PC-3 (cell line): ENCODE measurements around the gene ATP1B1. TPM values are rescaled to one million over a fixed set of nuclear protein-coding genes. Genes with fewer than 3 reads are reported as not detected.

Experiments
- ATAC-seq: fragments of 200-7000 bp; cut with Tn5 transposase; 2 replicates; pipeline ENCODE4 v1.9.1; 2020; ENCODE audit warnings: mild to moderate bottlenecking, moderate library complexity
- BruUV-seq: library from RNA; stranded (reverse); fragments of 400-500 nt; replicated peaks from 2 replicates; lab custom pipeline; 2021; lab: Mats Ljungman, UMichigan
- CTCF ChIA-PET: fragments of 300-600 bp; sonication (Branson Sonifier 250); formaldehyde crosslinking; loops from one replicate; lab custom pipeline; 2022; ENCODE audit warnings: antibody characterized with exemption; lab: Charles Lee
- POLR2A ChIA-PET: fragments of 300-600 bp; sonication (Branson Sonifier 250); formaldehyde crosslinking; loops from one replicate; lab custom pipeline; 2022; ENCODE audit warnings: antibody characterized with exemption; ENCODE audit not compliant: unreplicated experiment; lab: Charles Lee
- DNase-seq: peaks from one replicate; pipeline ENCODE4 v3.0.0-alpha.2; 2015
- H2AFZ ChIP-seq: fragments of 300-600 bp; sonication (generic); 2 replicates; pipeline ENCODE4 v1.6.0; 2016; ENCODE audit warnings: antibody characterized with exemption, low read length
- H3F3A ChIP-seq: fragments of 300-600 bp; sonication (generic); one replicate; pipeline ENCODE4 v1.6.0; 2017; ENCODE audit warnings: antibody characterized with exemption, low read length, control low read depth, mild to moderate bottlenecking; ENCODE audit not compliant: unreplicated experiment
- H3K27ac ChIP-seq: fragments of 300-600 bp; sonication (generic); 2 replicates; pipeline ENCODE4 v1.5.1; 2016; ENCODE audit warnings: mild to moderate bottlenecking, low read length
- H3K27me3 ChIP-seq: fragments of 300-600 bp; sonication (generic); 2 replicates; pipeline ENCODE4 v1.6.1; 2016; ENCODE audit warnings: low read length, mixed read lengths
- H3K36me3 ChIP-seq: fragments of 300-600 bp; sonication (generic); 2 replicates; pipeline ENCODE4 v1.6.1; 2016; ENCODE audit warnings: low read depth, mixed run types, low read length, mixed read lengths
- H3K4me1 ChIP-seq: fragments of 300-600 bp; sonication (generic); 2 replicates; pipeline ENCODE4 v1.5.1; 2016; ENCODE audit warnings: low read length; ENCODE audit not compliant: insufficient read depth
- H3K4me2 ChIP-seq: fragments of 300-600 bp; sonication (generic); 2 replicates; pipeline ENCODE4 v1.6.0; 2016; ENCODE audit warnings: low read length
- H3K4me3 ChIP-seq: fragments of 300-600 bp; sonication (generic); 2 replicates; pipeline ENCODE4 v1.5.1; 2016; ENCODE audit warnings: mild to moderate bottlenecking, low read length, mixed read lengths
- H3K79me2 ChIP-seq: fragments of 300-600 bp; sonication (generic); 2 replicates; pipeline ENCODE4 v1.6.1; 2017; ENCODE audit warnings: low read length, mixed read lengths
- H3K9ac ChIP-seq: fragments of 300-600 bp; sonication (generic); 2 replicates; pipeline ENCODE4 v1.6.0; 2016; ENCODE audit warnings: mild to moderate bottlenecking, low read length
- H3K9me2 ChIP-seq: fragments of 300-600 bp; sonication (generic); replicated peaks from 2 replicates; pipeline ENCODE4 v1.6.1; 2016; ENCODE audit warnings: mixed run types, low read length, mixed read lengths
- H3K9me3 ChIP-seq: fragments of 300-600 bp; sonication (generic); 2 replicates; pipeline ENCODE4 v1.6.1; 2016; ENCODE audit warnings: low read length, mixed read lengths
- H4K20me1 ChIP-seq: fragments of 300-600 bp; sonication (generic); 2 replicates; pipeline ENCODE4 v1.6.1; 2016; ENCODE audit warnings: low read length, mixed read lengths
- EZH2 ChIP-seq: fragments of 300-600 bp; sonication (generic); IDR thresholded peaks from one replicate; pipeline ENCODE4 v1.6.1; 2017; ENCODE audit warnings: antibody characterized with exemption, mild to moderate bottlenecking, low read length; ENCODE audit not compliant: unreplicated experiment
- EZH2phosphoT487 ChIP-seq: fragments of 300-600 bp; sonication (generic); IDR thresholded peaks from 2 replicates; pipeline ENCODE4 v1.6.1; 2018; ENCODE audit warnings: mild to moderate bottlenecking, antibody characterized with exemption, low read length, borderline replicate concordance
- intact Hi-C: fragments of 100-400 bp; cut with micrococcal nuclease; formaldehyde crosslinking; loops from 2 replicates; pipeline ENCODE4 v1.9.0; 2023
- total RNA-seq: library from RNA; depleted of rRNA; stranded (reverse); fragments of >200 nt; gene quantifications from 2 replicates; pipeline ENCODE4 v1.2.3, GENCODE V29; 2014
- TF ChIP-seq, protein P1 (sequence below): fragments of 300-600 bp; sonication (generic); conservative IDR thresholded peaks from 2 replicates; pipeline ENCODE4 v1.5.1; 2017; ENCODE audit warnings: antibody characterized with exemption, low read depth, mild to moderate bottlenecking, low read length

The ATP1B1 gene
- total RNA-seq, 1 experiment from 2014 or later, result 68.7 TPM

DNA sequence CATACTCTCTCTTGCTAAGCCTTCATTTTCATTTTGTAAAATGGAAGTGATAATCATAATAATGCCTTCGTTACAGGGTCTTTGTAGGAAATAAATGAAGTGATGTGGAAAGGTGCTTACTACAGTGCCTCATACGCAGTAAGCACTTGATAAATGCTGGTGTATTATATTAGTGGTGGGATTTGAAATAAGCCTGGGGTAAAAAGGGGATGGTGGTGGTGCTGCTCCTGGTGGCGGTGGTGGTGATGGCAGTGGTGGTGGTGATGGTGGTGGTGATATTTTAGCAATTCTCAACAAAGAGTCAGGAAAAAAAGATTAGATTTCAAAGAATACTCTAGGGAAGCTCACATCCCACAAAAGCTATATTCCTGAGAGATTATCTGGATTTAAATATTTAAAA, 35.5 kb upstream of the ATP1B1 start:
- Histone ChIP-seq H3K4me3 (no peak overlapping the region), H3K36me3 (no peaks in the 10 kb centered on the region), H3K9me3 (no peaks in the 10 kb centered on the region; the same call in 1 of the 2 replicates), H3K4me2 (no peak overlapping the region), H4K20me1 (no peaks in the 10 kb centered on the region), H3K27ac (no peak overlapping the region), H3K9me2 (no peaks in the 10 kb centered on the region), H3K27me3 (no peaks in the 10 kb centered on the region), H2AFZ (no peak overlapping the region), H3K79me2 (no peaks in the 10 kb centered on the region), H3F3A (no peaks in the 10 kb centered on the region), H3K9ac (no peak overlapping the region), H3K4me1 (no peaks in the 10 kb centered on the region)
- ChIA-PET CTCF (no interaction called here), POLR2A (interaction anchor here (0.6 kb wide), 1 partner anchor 209 kb away, joined by 3 read pairs; no protein-coding TSS in a partner anchor)
- intact Hi-C loops, result no loop called here
- TF ChIP-seq EZH2 (no peak), EZH2phosphoT487 (no peak)
- TF ChIP-seq, protein P1, sequence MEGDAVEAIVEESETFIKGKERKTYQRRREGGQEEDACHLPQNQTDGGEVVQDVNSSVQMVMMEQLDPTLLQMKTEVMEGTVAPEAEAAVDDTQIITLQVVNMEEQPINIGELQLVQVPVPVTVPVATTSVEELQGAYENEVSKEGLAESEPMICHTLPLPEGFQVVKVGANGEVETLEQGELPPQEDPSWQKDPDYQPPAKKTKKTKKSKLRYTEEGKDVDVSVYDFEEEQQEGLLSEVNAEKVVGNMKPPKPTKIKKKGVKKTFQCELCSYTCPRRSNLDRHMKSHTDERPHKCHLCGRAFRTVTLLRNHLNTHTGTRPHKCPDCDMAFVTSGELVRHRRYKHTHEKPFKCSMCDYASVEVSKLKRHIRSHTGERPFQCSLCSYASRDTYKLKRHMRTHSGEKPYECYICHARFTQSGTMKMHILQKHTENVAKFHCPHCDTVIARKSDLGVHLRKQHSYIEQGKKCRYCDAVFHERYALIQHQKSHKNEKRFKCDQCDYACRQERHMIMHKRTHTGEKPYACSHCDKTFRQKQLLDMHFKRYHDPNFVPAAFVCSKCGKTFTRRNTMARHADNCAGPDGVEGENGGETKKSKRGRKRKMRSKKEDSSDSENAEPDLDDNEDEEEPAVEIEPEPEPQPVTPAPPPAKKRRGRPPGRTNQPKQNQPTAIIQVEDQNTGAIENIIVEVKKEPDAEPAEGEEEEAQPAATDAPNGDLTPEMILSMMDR, result no peak; the same call in 1 of the 2 replicates
- ATAC-seq (no peak), DNase-seq (no peak)
- no TSS peak for BruUV-seq

DNA sequence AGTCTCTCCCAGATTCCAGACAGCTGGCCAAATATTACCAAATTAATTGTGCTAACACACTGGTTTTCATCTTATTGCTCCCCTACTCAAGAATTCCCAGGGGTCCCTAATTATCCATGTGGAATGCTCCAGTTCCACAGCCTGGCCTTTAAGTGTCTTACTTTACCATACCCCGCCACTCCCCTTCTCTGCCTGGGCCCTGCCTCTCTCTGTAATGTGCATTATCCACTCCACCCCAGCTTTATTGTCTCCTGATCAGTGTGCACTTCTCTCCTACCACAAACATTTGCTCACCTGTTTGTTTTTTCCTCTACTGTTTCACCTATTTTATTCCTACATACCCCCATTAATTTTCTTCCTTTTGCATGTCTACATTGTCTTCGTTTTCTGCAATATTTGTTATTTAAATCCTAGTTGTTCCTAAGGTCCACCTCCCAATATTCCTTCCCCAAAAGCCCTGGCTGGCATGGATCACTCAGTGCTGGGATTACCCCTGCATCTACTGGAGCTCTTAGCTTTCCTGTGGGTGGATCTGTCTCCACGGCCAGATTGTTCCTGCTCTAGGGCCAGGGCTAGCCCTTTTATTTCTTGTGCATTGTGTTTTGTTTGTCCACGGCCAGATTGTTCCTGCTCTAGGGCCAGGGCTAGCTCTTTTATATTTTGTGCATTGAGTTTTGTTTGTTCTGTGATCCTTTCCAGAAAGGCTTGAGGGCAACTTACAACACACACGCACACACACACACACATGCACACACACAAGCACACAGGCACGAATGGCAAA, 33.4 kb upstream of the ATP1B1 start:
- no peaks in the 10 kb centered on the region for H3K4me1 ChIP-seq
- ChIA-PET CTCF (no interaction called here), POLR2A (no interaction called here)
- H3K9me2 ChIP-seq, result no peaks in the 10 kb centered on the region
- H3K79me2 ChIP-seq, result no peaks in the 10 kb centered on the region
- no peak overlapping the region for H3K4me2 ChIP-seq
- H3K9me3 ChIP-seq, result no peaks in the 10 kb centered on the region
- TF ChIP-seq EZH2phosphoT487, result no peak
- TF ChIP-seq EZH2, result no peak
- TF ChIP-seq, protein P1, result no peak
- no peak overlapping the region for H3K9ac ChIP-seq
- H4K20me1 ChIP-seq, result no peaks in the 10 kb centered on the region
- H3K27ac ChIP-seq, result no peak overlapping the region
- no peak overlapping the region for H3K4me3 ChIP-seq
- H2AFZ ChIP-seq, result 0 out of 2 replicates have a peak overlapping the region, but pooled peaks have one; percentile 9
- no peaks in the 10 kb centered on the region for H3F3A ChIP-seq
- H3K27me3 ChIP-seq, result no peaks in the 10 kb centered on the region
- no TSS peak for BruUV-seq
- no peak for DNase-seq
- intact Hi-C loops, result no loop called here
- no peak; the same call in 1 of the 2 replicates for ATAC-seq
- no peaks in the 10 kb centered on the region for H3K36me3 ChIP-seq

DNA sequence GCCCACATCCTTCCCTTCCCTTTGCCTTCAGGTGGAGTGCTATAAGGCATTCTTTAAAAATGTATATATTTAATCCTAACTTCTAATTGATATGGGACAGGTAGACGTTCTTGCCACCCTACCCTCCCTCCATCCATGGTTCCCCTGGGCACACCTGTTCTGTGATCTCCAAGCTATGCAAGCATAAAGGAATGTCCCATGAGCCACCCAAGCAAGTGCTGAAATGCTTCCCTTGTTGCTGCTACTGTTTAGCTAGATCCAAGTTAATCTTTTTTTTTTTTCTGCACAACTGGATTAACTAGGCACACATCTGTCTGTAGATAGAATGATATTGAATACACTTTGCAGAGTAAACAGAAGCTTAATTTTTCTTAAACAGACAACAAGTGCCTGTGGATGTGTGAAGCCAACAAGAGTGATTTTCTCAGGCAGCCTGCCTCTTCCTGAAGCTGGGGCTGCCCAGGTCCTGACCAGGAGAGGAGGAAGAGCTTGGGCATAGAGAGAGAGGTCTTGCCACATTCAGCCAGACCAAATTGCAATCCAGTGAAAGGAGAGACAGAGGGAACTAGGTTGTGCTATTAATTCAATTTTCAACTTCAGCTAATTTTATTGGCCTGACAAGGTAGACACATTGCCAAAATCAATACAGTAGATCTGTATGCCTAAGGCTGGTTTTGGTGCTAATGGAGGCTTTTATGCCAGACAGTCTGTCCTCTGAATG, 28.2 kb upstream of the ATP1B1 start:
- no peak overlapping the region for H2AFZ ChIP-seq
- H3K4me2 ChIP-seq, result no peak overlapping the region
- DNase-seq (no peak), ATAC-seq (no peak)
- H3K27ac ChIP-seq, result no peak overlapping the region
- H3K27me3 ChIP-seq, result no peaks in the 10 kb centered on the region
- no peaks in the 10 kb centered on the region for H3K9me3 ChIP-seq
- H3K4me3 ChIP-seq, result no peak overlapping the region
- H3K36me3 ChIP-seq, result no peaks in the 10 kb centered on the region
- intact Hi-C loops, result no loop called here
- TF ChIP-seq, protein P1, result no peak
- TF ChIP-seq EZH2 (no peak), EZH2phosphoT487 (no peak)
- H3K9ac ChIP-seq, result no peak overlapping the region
- ChIA-PET POLR2A (interaction anchor here (0.5 kb wide), 1 partner anchor 369 kb away, joined by 4 read pairs; no protein-coding TSS in a partner anchor), CTCF (no interaction called here)
- H3F3A ChIP-seq, result no peaks in the 10 kb centered on the region
- H4K20me1 ChIP-seq, result no peaks in the 10 kb centered on the region
- no peaks in the 10 kb centered on the region for H3K4me1 ChIP-seq
- H3K9me2 ChIP-seq, result no peaks in the 10 kb centered on the region
- no peaks in the 10 kb centered on the region for H3K79me2 ChIP-seq
- no TSS peak for BruUV-seq
